HCEC 1CT (cell line): ENCODE results near the gene CTNNA3.

Experiments used
- DNase-seq: peaks from one replicate; pipeline ENCODE4 v3.0.0-alpha.2; 2017

Gene CTNNA3

DNA sequence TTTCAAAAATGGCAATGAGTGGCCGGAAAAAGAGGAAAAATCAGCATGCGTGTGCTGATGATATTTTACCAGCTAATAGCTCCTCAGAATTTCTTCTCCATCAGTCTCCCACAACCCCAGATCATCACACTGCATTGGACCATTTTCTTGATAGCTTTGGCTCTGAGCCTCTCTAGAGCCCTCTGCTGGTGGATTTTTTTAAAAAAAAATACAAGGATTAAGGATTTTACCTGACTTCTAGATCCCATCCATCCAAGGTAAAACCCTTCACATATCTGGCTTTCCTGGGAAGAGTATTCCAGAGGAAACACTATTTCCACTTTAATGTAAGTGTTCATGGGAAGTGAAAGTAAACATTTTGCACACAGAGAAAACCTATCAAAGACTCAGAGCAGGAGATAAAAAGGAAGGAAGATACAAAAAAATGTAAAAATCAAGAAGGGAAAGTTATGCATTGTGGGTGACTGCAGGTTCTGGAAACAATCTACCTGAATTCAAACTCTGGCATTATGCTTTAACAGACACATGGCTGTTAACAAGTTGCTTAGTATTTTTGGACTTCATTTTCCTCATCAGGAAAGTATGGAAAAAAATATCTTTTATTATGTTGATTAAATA is 389.3 kb downstream of the CTNNA3 start:
- DNase-seq, result peak; percentile 1

DNA sequence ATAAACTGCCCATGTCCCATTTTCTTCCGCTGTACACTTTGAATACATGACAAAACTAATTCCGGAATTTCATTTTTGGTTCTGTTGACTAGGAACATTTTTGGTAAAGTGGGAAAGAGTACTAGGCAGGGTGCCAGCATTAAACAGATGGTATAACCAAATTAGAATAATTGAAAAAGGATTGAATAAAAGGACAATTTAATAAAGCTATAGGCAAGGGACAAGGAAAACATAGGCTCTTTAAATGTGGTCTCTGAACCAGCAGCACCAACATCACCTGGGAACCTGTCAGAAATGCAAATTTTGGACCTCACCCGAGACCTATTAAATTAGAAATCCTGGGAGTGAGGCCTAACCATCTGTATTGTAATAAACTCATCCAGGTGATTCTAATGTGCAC is 393.3 kb downstream of the CTNNA3 start:
- DNase-seq, result no peak

GRCh38 chr10:67299761-67300160 is 396.2 kb downstream of the CTNNA3 start:
- DNase-seq, result no peak

GRCh38 chr10:67297637-67298181 is 398.3 kb downstream of the CTNNA3 start:
- no peak for DNase-seq

DNA sequence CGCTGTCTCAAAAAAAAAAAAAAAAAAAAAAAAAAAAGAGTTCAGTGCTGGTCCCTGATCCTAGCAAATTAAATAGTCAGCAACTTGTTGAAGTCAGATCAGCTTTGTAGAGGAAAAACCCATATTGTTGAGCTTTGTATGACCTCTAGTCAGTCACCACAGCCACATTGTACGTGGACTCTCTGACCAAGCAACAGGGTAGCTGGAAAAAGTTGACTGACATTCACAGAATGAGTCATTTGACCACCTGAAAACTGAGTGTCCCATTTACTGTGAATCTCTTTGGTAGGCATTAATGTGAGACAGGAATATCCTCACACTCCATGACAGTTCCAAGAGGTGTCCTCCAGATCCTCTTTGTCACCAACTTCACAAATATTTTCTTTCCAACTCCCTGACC is 399.1 kb downstream of the CTNNA3 start:
- no peak for DNase-seq

DNA sequence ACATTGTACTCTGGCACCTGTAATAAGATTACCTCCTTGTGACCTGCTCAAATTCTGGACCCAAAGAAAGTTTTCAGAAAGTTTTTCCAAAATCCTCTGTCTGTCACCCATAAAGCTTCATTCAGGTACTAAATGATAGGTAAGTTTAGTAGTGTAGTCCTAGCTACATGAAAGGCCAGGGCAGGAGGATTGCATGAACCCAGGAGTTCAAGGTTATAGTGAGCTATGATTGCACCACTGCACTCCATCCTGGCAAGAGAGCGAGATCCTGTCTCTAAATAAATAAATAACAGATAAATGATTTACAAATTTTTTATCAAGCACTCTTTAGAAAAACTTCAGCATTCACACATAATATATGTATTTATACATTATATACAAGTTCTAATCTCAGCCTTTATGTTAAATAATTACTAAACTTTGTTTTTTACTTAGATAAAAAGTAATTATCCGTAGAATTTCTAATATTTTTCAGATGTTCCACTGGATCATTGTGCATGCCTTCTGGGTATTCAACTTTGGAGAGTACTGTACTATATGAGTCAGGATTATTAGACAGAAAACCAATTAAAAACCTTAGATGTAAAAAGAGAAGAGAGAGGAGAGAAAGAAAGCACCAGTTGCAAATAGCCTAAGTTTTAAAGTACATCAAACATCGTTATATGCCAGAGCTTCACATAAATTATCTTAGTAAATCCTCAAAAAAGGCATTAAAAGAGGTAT is 407.1 kb downstream of the CTNNA3 start:
- no peak for DNase-seq

DNA sequence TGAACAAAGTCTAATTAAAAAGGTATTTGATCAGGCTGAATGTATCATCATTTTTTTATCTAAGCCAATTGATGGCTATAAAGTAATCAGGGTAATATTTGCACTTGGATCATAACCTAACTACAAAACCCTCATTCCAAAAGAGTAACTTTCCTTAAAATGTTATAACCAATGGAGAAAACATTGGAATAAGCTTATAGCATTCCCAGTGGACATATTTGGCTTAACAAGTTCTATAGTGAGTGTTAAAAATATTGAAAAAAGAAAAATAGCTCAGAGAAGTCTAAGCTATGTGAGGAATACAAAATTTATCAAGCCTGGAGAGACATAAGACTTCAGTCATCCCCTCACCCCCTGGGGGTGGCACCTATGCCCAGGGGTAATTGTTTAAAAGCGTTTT is 411.4 kb downstream of the CTNNA3 start:
- DNase-seq, result no peak

DNA sequence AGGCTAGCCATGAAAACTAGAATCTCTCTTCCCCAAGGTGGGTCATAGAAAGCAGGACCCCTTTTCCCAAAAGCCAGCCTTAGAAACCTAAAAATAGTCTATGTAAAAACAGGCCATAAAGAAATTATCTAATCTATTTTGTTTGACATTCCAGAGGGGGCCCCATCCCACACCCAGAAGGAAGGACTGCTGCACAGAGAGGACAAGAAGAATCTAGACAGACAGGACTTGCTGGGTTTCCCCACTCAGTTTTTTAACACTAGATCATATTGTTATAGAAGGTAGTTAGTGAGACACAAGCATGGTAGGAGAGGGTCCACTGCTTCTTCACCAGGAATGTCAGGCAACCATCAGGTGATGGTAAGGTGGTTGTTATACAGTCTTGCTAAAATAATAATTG is 413.1 kb downstream of the CTNNA3 start:
- DNase-seq, result no peak

DNA sequence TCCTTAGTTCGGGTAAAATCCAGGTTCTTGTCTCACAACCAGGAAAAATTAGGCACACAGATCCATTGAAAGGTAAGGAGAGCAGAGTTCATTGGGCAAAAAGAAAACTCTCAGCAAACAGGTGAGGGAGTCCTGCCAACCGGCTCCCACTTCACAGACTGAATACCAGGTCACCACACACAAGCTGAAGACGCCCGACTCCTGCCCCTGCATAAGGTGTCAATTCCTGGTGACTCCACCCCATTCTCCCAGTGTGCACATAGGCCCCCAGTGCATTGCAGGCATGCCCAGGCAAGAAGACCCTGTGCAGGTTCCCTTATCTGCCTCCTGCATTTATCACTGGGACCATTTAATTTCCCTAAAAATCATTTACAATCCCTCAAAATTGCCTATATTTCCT is 415.6 kb downstream of the CTNNA3 start:
- DNase-seq, result no peak

GRCh38 chr10:67277402-67277801 is 418.6 kb downstream of the CTNNA3 start:
- DNase-seq, result no peak

- DNase-seq, result no peak
Observed at GRCh38 chr10:67269828-67270227, 426.2 kb downstream of the CTNNA3 start.

DNA sequence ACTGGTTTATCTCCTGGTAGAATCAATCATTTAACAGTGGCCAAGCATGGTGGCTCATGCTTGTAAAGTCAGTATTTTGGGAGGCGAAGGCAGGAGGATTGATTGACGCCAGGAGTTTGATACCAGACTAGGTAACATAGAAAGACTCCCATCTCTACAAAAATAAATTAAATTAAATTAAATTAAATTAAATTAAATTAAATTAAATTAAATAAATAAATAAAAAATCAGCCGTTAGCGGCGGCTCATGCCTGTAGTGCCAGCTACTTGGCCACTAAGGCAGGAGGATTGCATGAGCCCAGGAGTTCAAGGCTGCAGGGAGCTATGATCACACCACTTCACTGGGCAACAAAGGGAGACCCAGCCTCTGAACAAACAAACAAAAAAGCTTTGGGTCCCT is 427.8 kb downstream of the CTNNA3 start:
- DNase-seq, result no peak

DNA sequence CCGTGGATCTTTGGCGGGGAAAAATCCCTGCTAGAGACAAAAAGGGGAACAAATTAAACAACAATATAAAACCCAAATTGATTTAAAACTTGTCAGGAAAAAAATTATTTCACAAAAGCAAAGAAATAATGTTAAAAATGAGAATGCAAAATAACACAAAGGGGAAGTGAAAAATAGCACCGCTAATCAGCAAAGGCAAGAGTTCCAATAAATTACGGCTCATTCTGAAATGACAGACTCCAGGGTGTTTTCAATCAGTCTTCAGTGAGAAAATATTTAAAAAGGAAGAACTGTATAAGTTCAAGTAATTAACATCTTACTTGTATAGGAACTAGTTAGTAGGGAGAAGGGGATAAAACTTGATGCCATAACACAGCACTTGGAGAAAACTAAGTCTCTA is 433.3 kb downstream of the CTNNA3 start:
- DNase-seq, result no peak

DNA sequence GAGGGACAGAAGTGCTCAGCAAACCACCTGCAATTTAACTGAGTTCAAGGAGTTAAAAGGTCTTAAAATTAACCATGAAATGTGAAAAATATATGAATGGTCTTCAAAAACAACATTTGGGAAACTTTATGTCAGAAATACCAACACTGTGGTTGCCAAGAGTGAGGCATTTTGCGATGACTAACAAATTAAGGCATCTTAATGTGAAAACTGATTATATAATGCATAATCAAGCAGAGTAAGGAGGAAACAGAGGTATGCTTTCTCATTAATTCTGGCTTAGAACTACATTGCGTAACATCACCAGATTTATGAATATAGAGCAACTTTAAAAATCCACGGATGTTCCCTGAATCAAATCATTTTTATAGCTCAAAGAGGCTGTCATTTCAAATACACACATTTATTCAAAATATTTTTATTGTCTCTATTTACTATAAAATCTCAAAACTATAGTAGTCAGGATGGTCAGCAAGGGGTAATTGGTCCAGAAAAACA is 434.6 kb downstream of the CTNNA3 start:
- DNase-seq, result no peak

DNA sequence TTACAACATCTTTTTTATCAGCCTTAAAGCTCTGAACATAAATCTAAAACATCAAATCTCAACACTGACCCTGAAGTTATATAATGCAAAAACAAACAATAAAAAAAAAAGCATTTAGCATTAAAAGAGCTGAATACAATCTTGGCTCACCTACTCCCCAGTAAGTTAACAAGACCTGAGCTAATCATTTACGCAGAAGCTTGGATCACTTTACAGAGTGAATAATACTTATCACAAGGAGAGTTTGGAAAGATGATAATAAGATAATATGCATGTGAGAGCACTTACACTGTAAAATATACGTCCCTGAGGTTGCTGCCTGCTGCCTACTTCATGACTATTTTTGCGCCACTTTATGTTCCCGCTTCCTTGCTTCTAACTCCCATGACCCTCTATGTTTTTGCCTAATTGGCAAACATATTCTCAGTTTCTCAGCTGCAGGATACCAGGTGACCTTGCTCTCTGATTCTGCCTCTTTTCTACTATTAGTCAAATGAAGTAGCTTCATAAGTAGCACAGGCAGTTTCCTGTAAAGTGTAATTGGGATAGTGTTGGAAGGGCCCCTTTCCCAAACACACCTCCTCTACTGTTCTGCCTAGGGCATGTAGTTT is 436.6 kb downstream of the CTNNA3 start:
- no peak for DNase-seq

GRCh38 chr10:67257427-67258144 is 438.4 kb downstream of the CTNNA3 start:
- no peak for DNase-seq

GRCh38 chr10:67257018-67257417 is 439.0 kb downstream of the CTNNA3 start:
- DNase-seq, result no peak

- DNase-seq, result no peak
Observed at GRCh38 chr10:67250686-67251085, 445.3 kb downstream of the CTNNA3 start.

- DNase-seq, result no peak
Observed at GRCh38 chr10:67246066-67246555, 449.9 kb downstream of the CTNNA3 start.

GRCh38 chr10:67242528-67242927 is 453.5 kb downstream of the CTNNA3 start:
- no peak for DNase-seq

- no peak for DNase-seq
Observed at GRCh38 chr10:67241451-67241850, 454.5 kb downstream of the CTNNA3 start.

GRCh38 chr10:67239864-67240497 is 456.0 kb downstream of the CTNNA3 start:
- DNase-seq, result no peak
